Epithelial cell of esophagus (primary cell): ENCODE measurements around the gene DDX18.

Source experiments
- DNase-seq: peaks from one replicate; pipeline ENCODE4 v3.0.0; 2010; ENCODE audit warnings: low read depth
- H3K4me3 ChIP-seq: 2 replicates; pipeline ENCODE4 v1.5.1; 2011; ENCODE audit warnings: mild to moderate bottlenecking, low read length, control low read depth
- CTCF ChIP-seq: IDR thresholded peaks from 2 replicates; pipeline ENCODE4 v1.5.1; 2011; ENCODE audit warnings: low read depth, mild to moderate bottlenecking, low read length, control low read depth, inconsistent platforms; ENCODE audit not compliant: insufficient read depth; ENCODE audit errors: missing control alignments

DDX18 gene

GRCh38 chr2:117850461-117850860, 36.0 kb downstream of the DDX18 start:
- no peak for DNase-seq
- H3K4me3 ChIP-seq = no peak overlapping the region
- no peak for TF ChIP-seq CTCF

GRCh38 chr2:117851969-117852368, 37.5 kb downstream of the DDX18 start:
- no peak for DNase-seq
- TF ChIP-seq CTCF = no peak
- no peak overlapping the region for H3K4me3 ChIP-seq

- no peak for TF ChIP-seq CTCF
- no peak overlapping the region for H3K4me3 ChIP-seq
- DNase-seq = no peak
Observed at GRCh38 chr2:117853316-117853715, 38.8 kb downstream of the DDX18 start.

GRCh38 chr2:117853873-117854272, 39.4 kb downstream of the DDX18 start:
- no peak for TF ChIP-seq CTCF
- no peak overlapping the region for H3K4me3 ChIP-seq
- no peak for DNase-seq

- no peak for DNase-seq
- no peak overlapping the region for H3K4me3 ChIP-seq
- TF ChIP-seq CTCF = no peak
Observed at GRCh38 chr2:117854610-117855009, 40.1 kb downstream of the DDX18 start.

GRCh38 chr2:117855886-117856285, 41.4 kb downstream of the DDX18 start:
- DNase-seq = no peak
- no peak overlapping the region for H3K4me3 ChIP-seq
- TF ChIP-seq CTCF = no peak

- no peak for TF ChIP-seq CTCF
- DNase-seq = peak; percentile 89
- no peak overlapping the region for H3K4me3 ChIP-seq
Observed at GRCh38 chr2:117856415-117857210, 42.1 kb downstream of the DDX18 start.
